ENCODE measurements around the gene SUMO3.
A peak's percentile ranks its signal among the peaks of the same experiment; 100 is the strongest.

SUMO3 gene

DNA sequence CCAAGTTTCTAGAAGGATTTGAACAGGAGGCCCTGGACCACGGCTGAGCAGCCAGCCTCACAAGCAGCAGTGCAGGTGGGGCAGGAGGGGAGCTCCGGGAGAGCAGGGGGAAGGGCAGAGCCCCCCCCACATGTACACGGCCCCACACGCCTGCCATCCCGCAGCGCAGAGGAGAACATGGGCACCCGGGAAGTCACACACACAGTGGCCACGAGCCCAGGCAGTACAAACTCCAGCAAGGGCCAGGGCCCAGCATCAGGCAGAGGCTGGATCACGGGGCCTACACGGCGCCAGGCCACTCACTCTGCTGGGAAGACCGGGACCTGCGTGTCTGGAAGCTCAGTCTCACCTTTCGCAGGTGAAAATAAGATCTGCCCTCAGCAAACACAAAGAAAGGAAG is 5.2 kb downstream of the SUMO3 start:
- TF ChIP-seq ZNF274 (IDR thresholded peaks at IDR 0.05; ENCODE audit: low read depth, low read length), result no peak
- H3K4me3 ChIP-seq (ENCODE audit: low read length), result no peak overlapping the region

DNA sequence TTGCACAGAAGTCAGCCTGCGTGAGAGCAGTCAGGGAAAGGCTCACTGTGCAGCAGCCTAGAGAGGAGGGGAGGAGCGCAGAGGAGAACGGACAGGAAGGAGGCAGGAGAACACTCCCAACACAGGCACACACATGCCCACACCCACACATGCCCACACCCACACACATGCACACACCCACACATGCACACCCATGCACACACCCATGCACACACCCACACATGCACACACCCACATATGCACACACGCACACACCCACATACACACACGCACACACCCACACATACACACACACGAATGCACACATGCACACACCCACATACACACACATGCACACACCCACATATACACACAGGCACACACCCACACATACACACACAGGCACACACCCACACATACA is 7.1 kb downstream of the SUMO3 start:
- no peak for TF ChIP-seq ZNF274 (IDR thresholded peaks at IDR 0.05; ENCODE audit: low read depth, low read length)
- no peak overlapping the region for H3K4me3 ChIP-seq (ENCODE audit: low read length)

DNA sequence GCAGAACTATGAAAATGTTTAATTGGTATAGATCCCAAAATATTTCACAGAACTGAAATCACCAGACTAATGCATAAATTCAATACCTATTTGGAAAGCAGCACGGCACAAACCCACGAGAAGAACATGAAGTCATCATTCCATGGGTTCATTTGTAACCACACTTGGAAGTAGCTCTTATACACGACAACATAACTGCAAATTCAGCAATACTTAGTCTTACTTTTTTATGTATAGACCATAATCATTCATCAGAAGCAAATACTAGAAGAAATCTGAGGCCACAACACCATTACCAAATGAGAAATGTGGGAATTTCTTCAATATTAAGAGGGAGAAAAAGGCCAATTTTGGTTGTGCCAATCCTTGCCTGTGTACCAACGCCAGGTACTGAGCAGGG is 12.0 kb downstream of the SUMO3 start:
- no peak overlapping the region for H3K4me3 ChIP-seq (ENCODE audit: low read length)
- no peak for TF ChIP-seq ZNF274 (IDR thresholded peaks at IDR 0.05; ENCODE audit: low read depth, low read length)

DNA sequence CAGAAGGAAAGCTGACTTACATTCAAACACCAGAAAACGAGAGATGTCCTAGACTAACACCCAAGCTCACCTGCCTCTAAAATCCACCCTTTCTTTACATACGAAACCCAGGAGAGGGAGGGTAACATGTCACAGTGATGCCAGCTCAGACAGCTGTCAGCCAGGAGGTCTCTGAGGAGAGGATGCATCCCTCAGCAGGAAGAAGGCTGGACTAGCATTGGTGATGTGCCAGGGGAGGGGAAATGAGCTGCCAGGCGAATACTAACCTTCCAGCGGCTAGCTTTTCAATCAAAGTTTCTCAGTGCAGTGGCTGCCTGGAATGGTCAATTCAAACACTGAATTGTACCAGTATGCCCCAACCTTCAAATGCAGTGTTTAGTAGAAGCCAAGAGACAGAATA is 12.6 kb downstream of the SUMO3 start:
- no peak for TF ChIP-seq ZNF274 (IDR thresholded peaks at IDR 0.05; ENCODE audit: low read depth, low read length)
- H3K4me3 ChIP-seq (ENCODE audit: low read length), result no peak overlapping the region

DNA sequence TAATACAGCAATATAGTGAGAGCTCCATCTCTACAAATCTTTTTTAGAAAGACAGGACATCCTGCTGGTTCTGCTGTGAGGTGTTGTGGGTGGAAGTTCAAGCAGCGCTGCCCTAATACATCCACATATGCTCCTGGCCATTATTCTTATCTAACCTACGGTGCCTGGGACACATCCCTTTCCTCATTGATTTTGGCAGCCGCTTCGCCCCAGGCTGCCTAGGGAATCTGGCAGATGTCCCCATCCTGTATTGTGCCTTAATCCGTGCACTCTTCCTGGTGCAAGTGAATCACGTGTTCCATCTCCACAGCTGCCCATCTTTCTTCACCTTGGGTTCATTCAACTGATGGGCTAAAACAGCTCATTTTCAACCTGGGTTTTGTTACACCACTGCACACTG is 13.1 kb downstream of the SUMO3 start:
- no peak for TF ChIP-seq ZNF274 (IDR thresholded peaks at IDR 0.05; ENCODE audit: low read depth, low read length)

DNA sequence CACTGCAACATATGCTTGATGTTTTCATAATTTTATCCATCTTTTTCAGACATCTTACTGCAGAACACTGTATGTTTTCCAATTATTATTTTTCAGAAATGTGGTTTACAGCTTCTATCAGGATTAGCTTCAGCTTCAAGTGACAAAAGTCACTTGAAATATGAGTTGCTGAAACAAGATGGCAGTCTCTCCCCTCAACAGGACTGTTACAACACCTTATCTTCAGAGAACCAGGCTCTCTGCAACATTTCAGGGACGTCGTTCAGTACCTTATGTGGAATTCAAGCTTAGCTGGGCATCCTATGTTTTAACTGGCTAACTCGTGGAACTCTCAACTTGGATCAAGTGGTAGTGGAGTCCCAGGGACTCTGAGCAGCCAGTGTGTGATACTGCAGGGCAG is 14.2 kb downstream of the SUMO3 start:
- no peak overlapping the region for H3K4me3 ChIP-seq (ENCODE audit: low read length)
- TF ChIP-seq ZNF274 (IDR thresholded peaks at IDR 0.05; ENCODE audit: low read depth, low read length), result no peak

More for the DNA sequence above, 13.1 kb downstream of the SUMO3 start:
- no peak overlapping the region for H3K4me3 ChIP-seq (ENCODE audit: low read length)

DNA sequence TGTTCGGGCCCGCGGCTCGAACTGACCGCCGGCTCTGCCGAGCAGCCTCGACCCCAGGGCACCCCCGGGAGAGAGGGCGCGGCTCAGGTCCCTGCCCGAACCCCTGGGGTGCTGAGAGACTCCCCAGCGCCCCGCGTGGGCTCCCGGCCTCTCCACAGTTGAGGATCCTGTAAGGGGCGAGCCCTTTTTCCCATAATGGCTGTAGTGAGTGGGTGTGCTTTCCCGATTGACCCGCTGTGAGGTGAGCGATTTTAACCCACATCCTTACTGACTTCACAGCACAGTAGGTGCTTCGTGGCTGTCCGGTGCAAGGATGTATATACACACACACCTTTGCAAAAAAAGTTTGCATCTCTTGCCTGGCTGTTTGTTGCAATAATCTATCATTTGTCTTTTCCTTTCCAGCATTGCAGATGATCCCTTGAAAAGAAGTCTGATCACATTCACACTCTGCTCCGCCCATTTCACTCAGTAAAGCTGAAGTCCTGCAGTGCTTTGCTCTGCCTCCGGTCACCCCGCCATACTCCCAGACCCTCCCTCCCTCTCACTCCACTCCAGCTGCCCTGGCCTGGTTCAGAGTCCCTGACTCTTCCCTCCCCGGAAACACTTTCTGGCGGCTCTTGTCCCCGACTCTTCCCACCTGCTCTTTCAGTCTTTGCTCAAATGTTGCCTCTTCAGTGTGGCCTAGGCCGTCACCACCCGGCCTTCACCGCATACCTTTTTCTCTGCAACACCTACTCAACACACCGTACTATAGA is 15.3 kb downstream of the SUMO3 start:
- no peak for TF ChIP-seq ZNF274 (IDR thresholded peaks at IDR 0.05; ENCODE audit: low read depth, low read length)
- peak overlapping the region; percentile 98 for H3K4me3 ChIP-seq (ENCODE audit: low read length)

DNA sequence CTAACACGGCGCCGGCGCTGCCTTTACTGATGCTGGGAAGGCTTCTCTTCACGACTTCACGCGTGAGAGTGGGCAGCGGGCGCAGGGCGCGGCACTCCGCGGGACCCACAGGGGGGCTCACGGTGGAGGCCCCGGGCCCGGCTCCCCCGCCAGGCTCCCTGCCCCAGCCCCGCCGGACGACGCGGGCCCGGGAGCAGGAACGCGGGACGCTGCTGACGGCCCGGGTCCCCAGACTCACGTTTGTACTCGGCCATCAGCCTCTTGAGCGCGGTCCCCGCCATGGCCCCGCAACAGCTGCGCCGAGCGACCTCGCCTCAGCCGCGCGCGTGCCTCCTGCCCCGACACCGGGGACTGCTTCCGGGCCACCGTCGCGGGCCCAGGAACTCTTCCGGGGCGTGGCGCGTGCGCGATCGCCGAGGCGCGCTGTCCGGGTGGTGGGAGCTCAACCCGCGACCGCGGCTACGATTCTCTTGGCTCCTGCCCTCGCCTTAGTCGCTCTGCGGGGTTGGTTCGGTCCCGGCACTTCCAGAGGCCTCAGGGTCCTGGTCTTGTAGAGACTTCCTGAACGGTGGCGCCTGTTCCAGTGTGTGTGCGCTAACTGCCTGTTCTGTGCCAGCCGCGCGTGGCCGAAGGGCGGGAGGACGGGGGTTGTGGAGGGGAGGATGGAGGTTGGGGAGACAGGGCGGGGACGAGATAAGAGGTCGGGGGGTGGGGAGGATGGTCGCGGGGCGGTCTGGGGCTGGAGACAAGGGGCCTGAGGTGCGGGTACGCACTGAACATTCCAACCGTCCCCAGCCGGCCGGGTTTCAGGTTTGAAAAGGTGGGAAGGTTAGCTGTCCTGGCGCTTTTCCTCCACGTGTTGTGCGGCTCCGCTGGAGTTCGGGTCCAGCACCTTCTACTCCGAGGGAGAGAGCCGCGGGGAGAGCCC is 16.1 kb downstream of the SUMO3 start, which contains the start of gene UBE2G2:
TSS of gene UBE2G2 (minus strand) at position 353 of the 928 bp plus-strand sequence. CDS start at position 281, 72 bp downstream.
- peak within 1 kb of the TSS; percentile 98 for H3K4me3 ChIP-seq (ENCODE audit: low read length)

DNA sequence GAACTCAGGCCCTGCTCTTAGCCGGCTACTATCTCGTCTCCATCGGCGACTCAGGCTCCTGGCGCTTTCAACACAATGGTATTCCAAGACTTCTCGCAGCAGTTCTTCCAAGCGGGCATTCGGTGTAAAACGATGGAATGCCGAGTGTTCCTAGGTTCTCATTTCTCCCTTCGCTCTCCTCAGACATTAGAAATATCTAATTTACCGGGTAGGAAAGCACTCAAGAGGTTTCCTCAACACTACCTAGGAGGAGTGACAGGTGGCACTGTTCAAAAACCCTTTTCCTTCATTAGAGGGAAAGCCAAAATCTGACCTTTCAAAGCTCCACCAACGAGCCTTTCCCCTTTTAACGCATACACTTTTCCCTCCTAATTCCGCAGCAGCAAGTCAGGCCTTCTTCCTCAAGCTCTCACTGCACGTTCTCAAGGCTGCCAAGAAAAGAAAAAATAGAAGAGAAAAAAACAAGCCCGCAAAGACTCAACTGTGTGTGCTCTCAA is 16.8 kb downstream of the SUMO3 start:
- H3K4me3 ChIP-seq (ENCODE audit: low read length), result peak overlapping the region; percentile 98
- TF ChIP-seq ZNF274 (IDR thresholded peaks at IDR 0.05; ENCODE audit: low read depth, low read length), result no peak

More for the DNA sequence above, 16.1 kb downstream of the SUMO3 start, which contains the start of gene UBE2G2:
- no peak for TF ChIP-seq ZNF274 (IDR thresholded peaks at IDR 0.05; ENCODE audit: low read depth, low read length)

DNA sequence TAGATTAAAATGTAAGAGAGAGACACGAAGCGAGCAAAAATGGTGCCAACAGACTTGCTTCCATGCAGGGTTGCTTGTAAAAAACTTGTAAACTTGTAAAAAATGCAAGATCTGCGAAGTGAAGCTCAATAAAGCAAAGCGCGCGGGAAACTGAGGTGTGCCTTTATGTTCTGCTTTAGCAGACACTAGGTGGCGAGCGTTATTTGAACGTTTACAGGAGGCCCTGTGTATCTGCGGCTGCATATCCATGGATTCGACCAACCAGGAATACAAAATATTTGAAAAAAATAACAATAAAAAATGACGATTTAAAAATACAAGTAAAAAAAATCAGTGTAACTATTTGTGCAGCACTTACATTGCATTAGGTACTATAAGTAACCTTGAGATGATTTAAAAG is 17.8 kb downstream of the SUMO3 start:
- peak overlapping the region; percentile 98 for H3K4me3 ChIP-seq (ENCODE audit: low read length)
- TF ChIP-seq ZNF274 (IDR thresholded peaks at IDR 0.05; ENCODE audit: low read depth, low read length), result no peak

DNA sequence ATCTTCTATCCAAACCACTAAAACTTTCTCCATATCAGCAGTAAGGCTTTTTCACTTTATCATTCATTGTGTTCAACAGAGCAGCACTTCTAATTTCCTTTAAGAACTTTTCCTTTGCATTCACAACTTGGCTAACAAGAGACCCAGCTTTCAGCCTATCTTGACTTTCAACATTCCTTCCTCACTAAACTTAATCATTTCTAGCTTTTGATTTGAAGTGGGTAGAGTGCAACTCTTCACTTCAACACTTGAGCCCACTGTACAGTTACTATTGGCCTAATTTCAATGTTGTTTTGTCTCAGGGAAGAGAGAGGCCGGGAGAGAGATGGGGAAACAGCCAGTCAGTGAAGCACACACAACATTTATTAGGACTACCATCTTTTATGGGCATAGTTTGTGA is 18.2 kb downstream of the SUMO3 start:
- no peak overlapping the region for H3K4me3 ChIP-seq (ENCODE audit: low read length)
- TF ChIP-seq ZNF274 (IDR thresholded peaks at IDR 0.05; ENCODE audit: low read depth, low read length), result no peak

DNA sequence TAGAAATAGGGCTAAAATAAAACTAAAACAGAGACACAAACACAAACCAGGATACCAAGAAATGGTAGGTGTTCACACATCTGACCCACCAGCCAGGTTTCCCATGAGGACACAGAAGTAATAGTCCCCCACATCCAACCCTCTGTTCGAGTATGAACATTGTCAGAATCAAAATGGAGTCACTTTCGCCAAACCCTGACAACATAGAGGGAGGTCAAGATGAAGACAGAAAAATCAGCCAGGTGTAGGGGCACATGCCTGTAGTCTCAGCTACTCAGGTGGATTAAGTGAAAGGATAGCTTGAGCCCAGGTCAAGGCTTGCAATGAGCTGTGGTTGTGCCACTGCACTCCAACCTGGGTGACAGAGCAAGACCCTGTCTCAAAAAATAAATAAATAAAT is 20.1 kb downstream of the SUMO3 start:
- TF ChIP-seq ZNF274 (IDR thresholded peaks at IDR 0.05; ENCODE audit: low read depth, low read length), result no peak

DNA sequence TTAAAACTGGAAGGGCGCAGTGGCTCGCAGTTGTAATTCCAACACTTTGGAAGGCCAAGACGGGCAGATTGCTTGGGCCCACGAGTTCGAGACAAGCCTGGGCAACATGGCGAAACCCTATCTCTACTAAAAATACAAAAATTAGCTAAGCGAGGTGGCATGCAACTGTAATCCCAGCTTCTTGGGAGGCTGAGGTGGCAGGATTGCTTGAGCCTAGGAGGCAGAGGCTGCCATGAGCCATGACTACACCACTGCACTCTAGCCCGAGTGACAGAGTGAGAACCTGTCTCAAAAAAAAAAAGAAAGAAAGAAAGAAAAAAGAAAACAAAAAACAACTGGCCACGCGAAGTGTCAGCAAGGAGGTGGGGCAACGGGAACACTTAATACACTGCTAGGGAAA is 22.5 kb downstream of the SUMO3 start:
- TF ChIP-seq ZNF274 (IDR thresholded peaks at IDR 0.05; ENCODE audit: low read depth, low read length), result no peak

More for the DNA sequence above, 20.1 kb downstream of the SUMO3 start:
- H3K4me3 ChIP-seq (ENCODE audit: low read length), result no peak overlapping the region

DNA sequence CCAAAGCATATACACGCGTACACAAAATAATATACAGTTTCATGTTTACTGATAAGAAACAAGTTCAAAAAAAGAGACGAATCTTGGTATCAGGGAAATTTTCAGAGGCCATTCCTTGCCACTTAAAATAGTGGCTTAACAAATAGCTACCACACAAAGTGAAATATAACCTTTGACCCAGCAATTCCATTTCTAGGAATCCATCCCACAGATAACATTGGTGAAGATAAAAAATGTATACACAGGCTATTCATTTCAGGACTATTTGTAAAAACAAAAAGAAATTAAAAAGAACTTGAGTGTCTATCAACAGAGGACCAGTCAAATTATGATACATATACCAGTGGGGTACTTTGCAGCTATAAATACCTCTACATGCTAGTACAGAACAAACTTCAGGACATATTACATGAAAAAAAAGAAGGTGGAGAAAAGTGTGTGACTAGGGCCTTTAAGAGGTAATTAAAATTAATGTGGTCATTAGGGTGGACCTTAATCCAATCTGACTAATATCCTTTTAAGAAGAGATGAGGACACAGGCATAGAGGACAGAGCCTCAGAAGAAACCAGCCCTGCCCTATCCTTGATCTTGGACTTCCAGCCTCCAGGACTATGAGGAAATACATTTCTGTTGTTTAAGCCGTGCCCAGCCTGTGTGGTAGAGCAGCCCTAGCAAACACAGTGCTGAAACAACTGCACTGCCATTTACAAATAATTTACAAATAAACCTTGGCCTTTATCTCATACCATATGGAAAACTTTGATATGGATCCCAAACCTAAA is 24.1 kb downstream of the SUMO3 start:
- H3K4me3 ChIP-seq (ENCODE audit: low read length), result no peak overlapping the region

More for the DNA sequence above, 22.5 kb downstream of the SUMO3 start:
- H3K4me3 ChIP-seq (ENCODE audit: low read length), result no peak overlapping the region

More for the DNA sequence above, 24.1 kb downstream of the SUMO3 start:
- no peak for TF ChIP-seq ZNF274 (IDR thresholded peaks at IDR 0.05; ENCODE audit: low read depth, low read length)
